ENCODE measurements around the gene CRB3.
"Not testable (repeated sequence)": the region's sequence is repeated elsewhere in the genome, so short reads cannot be mapped to it uniquely, and the experiment has no call there.

Gene CRB3

GRCh38 chr19:6499052-6499790, 35.1 kb downstream of the CRB3 start:
- peaks cover 3% of the 10 kb centered on the region for H3K4me1 ChIP-seq (ENCODE audit: control insufficient read depth, insufficient read depth, low read length, poor library complexity, severe bottlenecking)
- no peaks in the 10 kb centered on the region for H3K36me3 ChIP-seq (ENCODE audit: control insufficient read depth, insufficient read depth, low read length)
- no peak overlapping the region for H3K4me3 ChIP-seq (ENCODE audit: extremely low read depth, insufficient read depth, low read length, poor library complexity, severe bottlenecking)
- H3K9me3 ChIP-seq (ENCODE audit: control insufficient read depth, low read length): no peaks in the 10 kb centered on the region
- 79 to 84% methylated on average over 13 to 14 of the region's 17 CpGs for WGBS, 2 experiments (ENCODE audit: insufficient coverage in 2 of 2)
- no peak overlapping the region for H3K27ac ChIP-seq (ENCODE audit: low read depth, low read length, severe bottlenecking)

DNA sequence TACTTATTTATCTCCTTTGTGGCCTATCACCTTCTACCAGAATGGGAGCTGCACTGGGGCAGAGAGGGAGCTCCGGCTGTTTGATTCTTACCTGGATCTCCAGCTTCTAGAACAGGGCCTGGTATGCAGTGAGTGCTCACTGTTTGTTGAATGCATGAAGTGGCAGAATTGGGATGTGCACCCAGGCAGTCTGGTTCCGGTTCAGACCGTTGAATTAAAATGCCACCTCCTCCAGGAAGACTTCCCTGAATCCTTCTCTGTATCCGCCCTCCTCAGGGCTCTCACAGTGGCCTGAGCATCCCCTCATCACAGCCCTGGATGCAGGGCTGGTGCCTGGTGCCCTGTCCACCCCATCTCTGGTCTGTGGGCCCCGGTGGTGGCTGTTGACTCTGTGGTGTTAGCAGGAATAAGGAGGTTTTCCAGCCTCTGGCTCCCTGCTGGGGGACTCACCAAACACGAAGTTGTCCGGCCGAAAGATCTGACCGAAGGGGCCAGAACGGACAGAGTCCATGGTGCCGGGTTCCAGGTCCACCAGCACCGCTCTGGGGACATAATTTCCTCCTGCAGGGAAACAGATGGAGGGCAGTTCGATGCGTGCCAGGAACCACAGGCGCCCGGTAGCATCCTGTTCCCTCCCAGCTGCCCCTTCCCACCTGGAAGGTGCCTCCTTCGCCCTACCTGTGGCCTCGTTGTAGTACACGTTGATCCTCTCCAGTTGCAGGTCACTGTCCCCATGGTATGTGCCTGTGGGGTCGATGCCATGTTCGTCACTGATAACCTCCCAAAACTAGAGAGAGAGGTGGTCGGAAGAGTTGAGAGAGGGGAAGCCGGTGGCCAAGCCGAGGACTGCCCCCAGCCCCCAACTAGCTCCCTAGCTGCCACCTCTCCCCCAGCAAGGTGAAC, 37.0 kb downstream of the CRB3 start:
- no peaks in the 10 kb centered on the region for H3K9me3 ChIP-seq (ENCODE audit: control insufficient read depth, low read length)
- no peak overlapping the region for H3K27ac ChIP-seq (ENCODE audit: low read depth, low read length, severe bottlenecking)
- H3K4me3 ChIP-seq (ENCODE audit: extremely low read depth, insufficient read depth, low read length, poor library complexity, severe bottlenecking): no peak overlapping the region
- WGBS, 2 experiments (ENCODE audit: insufficient coverage in 2 of 2): 69 to 70% methylated on average over 16 of the region's 24 CpGs
- peaks cover 3% of the 10 kb centered on the region for H3K4me1 ChIP-seq (ENCODE audit: control insufficient read depth, insufficient read depth, low read length, poor library complexity, severe bottlenecking)
- no peaks in the 10 kb centered on the region for H3K36me3 ChIP-seq (ENCODE audit: control insufficient read depth, insufficient read depth, low read length)

DNA sequence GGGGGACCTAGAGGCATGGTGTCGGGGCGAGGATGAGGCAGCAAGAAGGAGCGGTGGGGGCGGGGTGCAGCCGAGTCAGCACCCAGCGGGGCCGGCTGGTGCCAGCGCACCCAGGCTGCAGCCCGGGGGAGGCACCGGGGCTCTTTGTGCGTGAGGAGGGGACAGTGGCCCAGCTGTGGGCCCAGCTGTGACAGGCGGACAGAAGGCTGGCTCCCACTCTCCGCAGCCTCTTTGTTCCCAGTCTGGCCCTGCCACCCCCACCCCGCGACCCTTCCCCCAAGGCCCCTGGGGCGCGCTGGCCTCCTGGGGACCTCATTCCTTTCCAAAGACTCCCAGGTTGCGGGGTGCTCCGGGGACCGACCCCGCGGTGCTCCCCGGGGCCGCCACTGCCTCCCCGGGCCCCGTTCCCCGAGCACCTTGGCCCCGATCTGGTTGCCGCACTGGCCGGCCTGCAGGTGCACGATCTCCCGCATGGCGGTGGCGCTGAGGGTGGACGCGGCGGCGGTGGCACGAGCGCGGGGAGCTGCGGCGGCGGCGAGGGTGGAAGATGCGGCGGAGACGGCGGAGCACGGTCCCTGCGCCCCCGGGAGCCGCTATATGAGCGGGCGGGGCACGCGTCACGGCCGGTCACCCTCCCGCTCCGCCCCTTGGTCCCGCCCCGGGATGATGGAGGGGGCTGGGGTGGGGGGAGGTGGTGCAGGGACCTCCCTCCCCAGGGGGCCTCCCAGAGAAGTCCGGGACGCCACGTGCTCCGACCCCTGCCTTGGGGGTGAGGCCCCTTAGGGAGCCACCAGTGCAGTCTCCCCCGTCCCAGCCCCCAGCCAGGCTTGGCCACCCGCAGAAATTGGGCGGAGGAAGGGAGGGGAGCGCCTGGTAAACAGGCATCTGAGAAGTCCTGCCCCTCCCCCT, 37.9 kb downstream of the CRB3 start, which contains the start of gene TUBB4A:
Gene TUBB4A (minus strand): TSS at position 570 of the 909 bp plus-strand sequence. CDS start 97 bp downstream, at position 473.
- H3K27ac ChIP-seq (ENCODE audit: low read depth, low read length, severe bottlenecking): no peak within 1 kb of the TSS
- WGBS, 2 experiments (ENCODE audit: insufficient coverage in 2 of 2): 3 to 6% methylated on average over 25 to 41 of the region's 71 CpGs

GRCh38 chr19:6503407-6504201, 39.5 kb downstream of the CRB3 start:
- Histone ChIP-seq H3K4me3 (ENCODE audit: extremely low read depth, insufficient read depth, low read length, poor library complexity, severe bottlenecking) (no peak overlapping the region), H3K27ac (ENCODE audit: low read depth, low read length, severe bottlenecking) (no peak overlapping the region), H3K4me1 (ENCODE audit: control insufficient read depth, insufficient read depth, low read length, poor library complexity, severe bottlenecking) (peaks cover 3% of the 10 kb centered on the region), H3K36me3 (ENCODE audit: control insufficient read depth, insufficient read depth, low read length) (no peaks in the 10 kb centered on the region), H3K9me3 (ENCODE audit: control insufficient read depth, low read length) (no peaks in the 10 kb centered on the region)
- WGBS, 2 experiments (ENCODE audit: insufficient coverage in 2 of 2): 89 to 91% methylated on average over 5 to 7 of the region's 9 CpGs

More for the DNA sequence above, 37.9 kb downstream of the CRB3 start, which contains the start of gene TUBB4A:
- Histone ChIP-seq H3K36me3 (ENCODE audit: control insufficient read depth, insufficient read depth, low read length) (no peaks in the 10 kb centered on the region), H3K4me3 (ENCODE audit: extremely low read depth, insufficient read depth, low read length, poor library complexity, severe bottlenecking) (peak within 1 kb of the TSS; percentile 28), H3K4me1 (ENCODE audit: control insufficient read depth, insufficient read depth, low read length, poor library complexity, severe bottlenecking) (peaks cover 3% of the 10 kb centered on the region), H3K9me3 (ENCODE audit: control insufficient read depth, low read length) (no peaks in the 10 kb centered on the region)

DNA sequence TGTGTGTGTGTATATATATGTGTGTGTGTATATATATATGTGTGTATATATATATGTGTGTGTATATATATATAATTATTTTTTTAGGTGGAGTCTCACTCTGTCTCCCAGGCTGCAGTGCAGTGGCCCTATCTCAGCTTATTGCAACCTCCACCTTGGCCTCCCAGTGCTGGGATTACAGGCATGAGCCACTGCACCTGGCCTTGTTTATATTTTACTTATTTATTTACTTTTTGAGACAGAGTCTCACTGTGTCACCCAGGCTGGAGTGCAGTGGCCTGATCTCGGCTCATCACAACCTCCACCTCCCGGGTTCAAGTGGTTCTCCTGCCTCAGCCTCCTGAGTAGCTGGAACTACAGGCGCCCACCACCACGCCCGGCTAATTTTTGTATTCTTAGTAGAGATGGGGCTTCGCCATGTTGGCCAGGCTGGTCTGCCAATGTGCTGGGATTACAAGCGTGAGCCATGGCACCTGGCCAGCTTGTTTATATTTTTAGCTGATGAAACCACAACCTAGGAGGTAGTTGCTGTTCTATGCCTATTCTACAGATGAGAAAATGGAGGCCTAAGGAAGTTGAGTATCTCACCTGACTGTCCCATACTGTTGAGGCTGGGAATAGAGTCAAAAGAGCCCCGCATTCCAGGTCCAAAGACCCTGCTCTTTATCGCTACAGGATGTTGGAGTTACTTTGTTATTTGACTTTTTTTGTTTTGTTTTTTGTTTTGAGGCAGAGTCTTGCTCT, 44.1 kb downstream of the CRB3 start:
- H3K36me3 ChIP-seq (ENCODE audit: control insufficient read depth, insufficient read depth, low read length); H3K4me3 ChIP-seq (ENCODE audit: extremely low read depth, insufficient read depth, low read length, poor library complexity, severe bottlenecking); H3K9me3 ChIP-seq (ENCODE audit: control insufficient read depth, low read length); H3K4me1 ChIP-seq (ENCODE audit: control insufficient read depth, insufficient read depth, low read length, poor library complexity, severe bottlenecking); H3K27ac ChIP-seq (ENCODE audit: low read depth, low read length, severe bottlenecking): not testable (repeated sequence)
- 82 to 90% methylated on average over 5 to 6 of the region's 9 CpGs for WGBS, 2 experiments (ENCODE audit: insufficient coverage in 2 of 2)

GRCh38 chr19:6509118-6509971, 45.3 kb downstream of the CRB3 start:
- Histone ChIP-seq H3K4me1 (ENCODE audit: control insufficient read depth, insufficient read depth, low read length, poor library complexity, severe bottlenecking) (no peaks in the 10 kb centered on the region), H3K4me3 (ENCODE audit: extremely low read depth, insufficient read depth, low read length, poor library complexity, severe bottlenecking) (no peak overlapping the region), H3K9me3 (ENCODE audit: control insufficient read depth, low read length) (no peaks in the 10 kb centered on the region), H3K36me3 (ENCODE audit: control insufficient read depth, insufficient read depth, low read length) (no peaks in the 10 kb centered on the region), H3K27ac (ENCODE audit: low read depth, low read length, severe bottlenecking) (no peak overlapping the region)
- 89 to 90% methylated on average over 16 to 18 of the region's 20 CpGs for WGBS, 2 experiments (ENCODE audit: insufficient coverage in 2 of 2)

GRCh38 chr19:6510618-6511017, 46.5 kb downstream of the CRB3 start:
- H3K27ac ChIP-seq (ENCODE audit: low read depth, low read length, severe bottlenecking): no peak overlapping the region
- no peak overlapping the region for H3K4me3 ChIP-seq (ENCODE audit: extremely low read depth, insufficient read depth, low read length, poor library complexity, severe bottlenecking)
- no peaks in the 10 kb centered on the region for H3K4me1 ChIP-seq (ENCODE audit: control insufficient read depth, insufficient read depth, low read length, poor library complexity, severe bottlenecking)
- 97 to 100% methylated on average over 4 to 7 of the region's 7 CpGs for WGBS, 2 experiments (ENCODE audit: insufficient coverage in 2 of 2)
- no peaks in the 10 kb centered on the region for H3K36me3 ChIP-seq (ENCODE audit: control insufficient read depth, insufficient read depth, low read length)
- no peaks in the 10 kb centered on the region for H3K9me3 ChIP-seq (ENCODE audit: control insufficient read depth, low read length)

- Histone ChIP-seq H3K27ac (ENCODE audit: low read depth, low read length, severe bottlenecking) (no peak overlapping the region), H3K4me1 (ENCODE audit: control insufficient read depth, insufficient read depth, low read length, poor library complexity, severe bottlenecking) (peaks cover 3% of the 10 kb centered on the region), H3K4me3 (ENCODE audit: extremely low read depth, insufficient read depth, low read length, poor library complexity, severe bottlenecking) (no peak overlapping the region), H3K9me3 (ENCODE audit: control insufficient read depth, low read length) (no peaks in the 10 kb centered on the region), H3K36me3 (ENCODE audit: control insufficient read depth, insufficient read depth, low read length) (no peaks in the 10 kb centered on the region)
- 87 to 89% methylated on average over 5 to 7 of the region's 9 CpGs for WGBS, 2 experiments (ENCODE audit: insufficient coverage in 2 of 2)
These were observed 50.0 kb downstream of the CRB3 start for GRCh38 chr19:6514089-6514488.

All from mesodermal cell (in vitro differentiated cells).